GM18951 (cell line): ENCODE data around the gene MYO9B.
"Not testable (repeated sequence)": the region's sequence is repeated elsewhere in the genome, so short reads cannot be mapped to it uniquely, and the experiment has no call there.

Source experiments
- POLR2A ChIP-seq: IDR thresholded peaks from 4 replicates; pipeline ENCODE4 v1.6.1; 2011; ENCODE audit warnings: mild to moderate bottlenecking; ENCODE audit not compliant: insufficient read length, insufficient read depth; ENCODE audit errors: extremely low read depth
- in situ Hi-C: fragments of 300-500 bp; cut with MboI; formaldehyde crosslinking; loops from one replicate; pipeline ENCODE4 v1.12.0; 2022; ENCODE audit warnings: low sequenced_read_pairs, mixed read lengths, inconsistent platforms; ENCODE audit not compliant: unreplicated experiment

MYO9B gene

GRCh38 chr19:17159466-17160393 lies 84.2 kb downstream of the MYO9B start:
- in situ Hi-C loops, result no loop called here

GRCh38 chr19:17160908-17161307 lies 85.3 kb downstream of the MYO9B start:
- in situ Hi-C loops, result no loop called here
- no peak for TF ChIP-seq POLR2A

More at GRCh38 chr19:17159466-17160393, 84.2 kb downstream of the MYO9B start:
- TF ChIP-seq POLR2A, result no peak

DNA sequence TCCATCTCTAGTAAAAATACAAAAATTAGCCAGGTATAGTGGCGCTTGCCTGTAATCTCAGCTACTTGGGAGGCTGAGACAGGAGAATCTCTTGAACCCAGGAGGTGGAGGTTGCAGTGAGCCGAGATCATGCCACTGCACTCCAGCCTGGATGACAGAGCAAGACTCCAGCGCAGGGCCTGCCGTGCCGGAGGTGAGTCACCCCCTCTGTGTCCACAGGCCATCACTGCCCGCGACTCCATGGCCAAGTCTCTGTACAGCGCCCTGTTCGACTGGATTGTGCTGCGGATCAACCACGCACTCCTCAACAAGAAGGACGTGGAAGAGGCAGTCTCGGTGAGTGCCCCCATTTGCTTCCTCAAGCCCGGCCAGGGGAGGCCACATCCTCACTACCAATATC lies 86.6 kb downstream of the MYO9B start:
- in situ Hi-C loops, result not testable (repeated sequence)

DNA sequence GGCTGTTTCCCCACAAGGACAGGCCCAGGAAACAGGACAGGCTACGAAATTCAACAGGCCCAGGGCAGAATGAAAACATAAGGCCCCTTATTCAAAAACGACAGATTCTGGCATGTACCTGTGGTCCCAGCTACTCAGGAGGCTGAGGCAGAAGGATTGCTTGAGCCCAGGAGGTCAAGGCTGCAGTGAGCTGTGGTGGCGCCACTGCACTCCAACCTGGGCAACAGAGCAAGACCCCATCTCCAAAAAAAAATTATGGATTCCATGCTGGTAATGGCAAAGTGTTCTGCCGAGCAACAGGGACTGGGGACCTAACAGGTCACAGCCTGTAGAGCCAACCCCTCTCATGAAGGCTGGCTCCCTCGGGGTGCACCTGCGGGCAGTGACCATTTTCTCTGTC lies 87.0 kb downstream of the MYO9B start:
- in situ Hi-C loops, result no loop called here
- no peak for TF ChIP-seq POLR2A

GRCh38 chr19:17163652-17164051 lies 88.1 kb downstream of the MYO9B start:
- in situ Hi-C loops, result no loop called here

DNA sequence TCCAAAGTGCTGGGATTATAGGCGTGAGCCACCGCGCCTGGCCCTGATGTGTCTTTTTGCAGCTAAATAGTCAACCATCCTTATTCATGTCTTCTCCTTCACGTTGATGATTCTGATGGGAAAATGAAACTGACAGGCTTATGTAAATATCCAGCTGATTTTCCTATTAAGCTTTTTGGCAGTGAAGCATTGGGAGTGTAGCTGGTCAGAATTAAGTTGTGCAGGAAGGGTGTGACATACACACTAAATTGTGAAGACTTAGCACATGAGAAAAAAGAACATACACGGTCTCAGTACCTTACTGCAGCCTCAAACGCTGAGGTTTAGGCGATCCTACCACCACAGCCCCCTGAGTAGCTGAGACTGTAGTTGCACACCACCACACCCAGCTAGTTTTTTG lies 89.1 kb downstream of the MYO9B start:
- in situ Hi-C loops, result no loop called here
- no peak for TF ChIP-seq POLR2A

More at GRCh38 chr19:17163652-17164051, 88.1 kb downstream of the MYO9B start:
- no peak for TF ChIP-seq POLR2A

DNA sequence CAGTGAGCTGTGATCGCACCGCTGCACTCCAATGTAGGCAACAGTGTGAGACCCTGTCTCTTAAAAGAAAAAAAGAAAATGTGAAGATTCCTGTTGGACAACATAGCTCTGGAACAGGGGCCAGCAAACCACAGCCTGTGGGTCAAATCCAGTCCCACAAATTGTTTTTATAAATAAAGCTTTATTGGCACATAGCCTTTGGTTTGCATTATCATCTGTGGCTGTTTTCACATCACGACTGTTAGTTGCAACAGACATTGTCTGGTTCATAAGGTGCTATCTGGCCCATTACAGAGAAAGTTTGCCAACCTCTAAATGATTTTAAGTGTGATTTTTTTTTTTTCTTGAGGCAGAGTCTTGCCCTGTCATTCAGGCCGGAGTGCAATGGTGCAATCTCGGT lies 90.1 kb downstream of the MYO9B start:
- in situ Hi-C loops, result no loop called here

DNA sequence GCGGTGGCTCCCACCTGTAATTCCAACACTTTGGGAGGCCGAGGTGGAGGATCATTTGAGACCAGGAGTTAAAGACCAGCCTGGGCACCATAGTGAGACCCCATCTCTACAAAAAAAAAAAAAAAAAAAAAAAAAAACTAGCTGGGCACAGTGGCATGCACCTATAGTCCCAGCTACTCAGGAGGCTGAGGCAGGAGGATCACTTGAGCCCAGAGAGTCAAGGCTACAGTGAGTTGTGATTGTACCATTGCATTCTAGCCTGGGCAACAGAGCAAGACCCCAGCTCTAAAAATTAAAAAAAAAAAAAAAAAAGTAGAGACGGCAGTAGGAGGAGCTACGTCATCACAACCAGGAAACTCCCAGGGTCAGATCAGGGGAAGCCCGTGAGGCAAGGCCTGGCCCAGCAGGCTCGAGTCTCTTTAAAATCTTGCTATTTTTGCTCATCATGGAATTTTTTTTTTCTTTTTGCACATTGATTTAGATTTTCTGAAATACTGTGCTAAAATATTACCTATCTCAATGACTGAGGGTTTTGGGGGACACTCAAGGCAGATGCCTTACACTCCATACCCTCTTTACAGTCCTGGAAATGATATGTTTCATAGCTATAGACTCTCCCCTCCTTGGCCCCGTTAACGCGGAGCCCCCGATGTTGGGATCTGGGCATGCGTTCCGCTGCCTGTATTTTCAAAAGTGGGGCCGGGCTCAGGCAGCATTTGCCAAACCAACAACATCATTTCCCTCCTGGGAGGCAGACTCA lies 95.1 kb downstream of the MYO9B start:
- in situ Hi-C loops, result no loop called here
- no peak for TF ChIP-seq POLR2A

More for the DNA sequence above, 90.1 kb downstream of the MYO9B start:
- no peak for TF ChIP-seq POLR2A

GRCh38 chr19:17171874-17172273 lies 96.3 kb downstream of the MYO9B start:
- in situ Hi-C loops, result no loop called here
- TF ChIP-seq POLR2A, result no peak

DNA sequence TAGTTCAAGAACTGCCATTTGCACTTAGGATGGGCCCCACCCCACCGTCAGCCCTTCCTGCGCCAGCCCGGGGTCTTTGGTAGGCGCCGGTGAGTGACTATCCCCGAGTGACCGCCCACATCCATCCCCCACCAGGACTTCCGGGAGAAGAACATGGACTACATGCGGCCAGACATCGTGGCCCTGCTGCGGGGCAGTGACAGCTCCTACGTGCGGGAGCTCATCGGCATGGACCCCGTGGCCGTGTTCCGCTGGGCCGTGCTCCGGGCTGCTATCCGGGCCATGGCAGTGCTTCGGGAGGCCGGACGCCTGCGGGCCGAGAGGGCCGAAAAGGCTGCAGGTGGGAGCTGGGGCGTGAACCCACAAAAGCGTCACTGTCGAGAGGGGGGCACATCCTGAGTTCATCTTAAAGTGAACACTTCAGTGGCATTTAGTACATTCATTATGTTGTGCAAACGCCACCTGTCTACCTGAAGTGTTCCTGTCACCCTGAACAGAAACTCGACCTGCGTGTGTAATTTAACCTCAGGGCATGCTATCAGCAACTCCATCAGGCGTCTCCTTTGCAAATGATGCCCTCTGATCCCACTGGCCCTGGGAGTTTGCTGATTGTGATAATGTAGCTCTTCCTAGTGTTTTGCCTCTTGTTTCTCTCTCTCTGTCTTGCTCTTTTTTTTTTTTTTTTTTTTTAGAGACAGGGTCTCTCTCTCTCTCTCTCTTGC lies 97.2 kb downstream of the MYO9B start:
- in situ Hi-C loops, result no loop called here
- no peak for TF ChIP-seq POLR2A

GRCh38 chr19:17178291-17178690 lies 102.7 kb downstream of the MYO9B start:
- TF ChIP-seq POLR2A, result no peak

DNA sequence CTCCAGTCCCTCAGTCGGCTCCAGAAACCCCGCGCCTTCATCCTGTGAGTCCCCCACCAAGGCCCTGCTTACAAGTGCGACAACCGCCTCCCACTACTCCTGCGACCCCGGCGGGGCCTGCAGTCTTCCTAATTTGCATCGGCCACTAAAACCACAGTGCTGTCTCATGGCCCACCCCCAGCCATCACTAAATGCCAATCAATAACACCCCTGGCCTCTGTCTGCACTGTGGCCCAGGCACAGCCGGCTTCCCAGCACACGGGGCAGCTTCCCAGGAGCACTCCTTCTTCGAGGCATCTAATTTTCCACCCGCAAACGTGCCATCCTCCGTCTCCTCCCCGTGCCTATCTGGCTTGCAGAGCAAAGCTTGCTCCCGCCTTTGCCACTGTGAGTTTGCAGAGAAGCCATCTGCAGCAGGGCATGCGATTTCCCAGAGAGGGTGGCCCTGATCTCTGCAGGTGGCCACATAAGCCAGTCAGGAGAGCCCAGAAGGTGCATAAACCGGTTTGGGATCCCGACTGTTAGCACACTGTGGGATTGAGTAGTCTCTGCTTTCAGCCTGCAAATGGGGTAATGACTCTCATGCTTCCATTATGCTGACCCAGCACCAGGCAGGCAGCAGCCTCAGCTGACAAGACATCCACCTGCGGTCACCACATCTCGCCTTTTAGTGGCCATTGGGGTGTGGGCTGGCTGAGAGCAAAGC lies 105.6 kb downstream of the MYO9B start:
- no peak for TF ChIP-seq POLR2A
- in situ Hi-C loops, result no loop called here

More at GRCh38 chr19:17178291-17178690, 102.7 kb downstream of the MYO9B start:
- in situ Hi-C loops, result no loop called here
